ENCODE data around the gene TYRO3. TPM values are rescaled to one million over a fixed set of nuclear protein-coding genes. Genes with fewer than 3 reads are reported as not detected.

TYRO3 gene
- total and polyA plus RNA-seq, 2 donors (not counting 1 experiment from before 2014, with no cell fraction given), result 0.05 TPM; not detected in 1

DNA sequence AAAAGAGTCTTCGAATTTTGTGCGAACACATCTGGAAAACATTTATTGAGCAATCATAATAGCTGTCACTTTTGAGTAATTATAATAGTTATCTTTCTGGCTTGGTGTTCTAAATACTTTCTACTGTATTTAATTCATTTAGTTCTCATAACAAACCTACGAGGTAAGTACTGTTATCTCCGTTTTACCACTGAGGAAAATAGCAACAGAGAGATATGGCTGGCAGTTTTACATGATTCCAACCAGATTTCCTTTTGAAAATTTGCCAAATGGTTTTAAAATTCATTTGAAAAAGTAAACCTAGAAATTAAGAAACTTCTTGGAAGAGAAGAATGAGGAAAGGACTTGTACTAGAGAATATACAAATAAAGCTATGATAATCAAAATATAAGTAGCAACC lies 63.9 kb downstream of the TYRO3 start:
- H3K9me3 ChIP-seq (ENCODE audit: control extremely low read depth in 1 of 3, control insufficient read depth in 2 of 3, insufficient read depth in 1 of 3, low read length in 2 of 3), result peaks cover 0 to 18% (median 3%) of the 10 kb centered on the region in 3 donors
- ChIA-PET CTCF (no interaction called here), POLR2A (no interaction called here)
- H3K79me2 ChIP-seq (ENCODE audit: control insufficient read depth, insufficient read depth, low read length), result no peaks in the 10 kb centered on the region
- H3K4me1 ChIP-seq (ENCODE audit: control insufficient read depth in 2 of 2, insufficient read depth in 2 of 2, low read length in 2 of 2), result peaks cover 15 to 17% of the 10 kb centered on the region in 2 donors
- H3K4me3 ChIP-seq (ENCODE audit: control extremely low read depth in 1 of 5, extremely low read depth in 1 of 5, insufficient read depth in 1 of 5, low read depth in 2 of 5, low read length in 4 of 5), result no peak overlapping the region
- H3K27ac ChIP-seq (ENCODE audit: low read length in 2 of 2), result no peak overlapping the region
- TF ChIP-seq CTCF (IDR thresholded peaks at IDR 0.05), result no peak
- TF ChIP-seq EZH2 (IDR thresholded peaks at IDR 0.05; ENCODE audit: borderline replicate concordance, insufficient read depth, low read depth, low read length, poor library complexity, severe bottlenecking), result no peak
- H3K27ac Mint-ChIP-seq, result no peak overlapping the region
- peaks cover 3% of the 10 kb centered on the region for H3K9me3 Mint-ChIP-seq (ENCODE audit: insufficient read depth)
- H3K9ac ChIP-seq (ENCODE audit: low read length), result no peak overlapping the region
- H3K36me3 ChIP-seq (replicated peaks in 1 of 2; ENCODE audit: control extremely low read depth in 1 of 2, control insufficient read depth in 1 of 2, extremely low read depth in 1 of 2, insufficient read depth in 2 of 2, low read length in 1 of 2), result no peaks in the 10 kb centered on the region
- peaks cover 14% of the 10 kb centered on the region for H3K4me1 Mint-ChIP-seq
- intact Hi-C loops (cut with micrococcal nuclease), result loop anchor here (5.0 kb wide), 1 partner anchor 66 kb away; the partner anchor contains the start of gene TYRO3
- no peak overlapping the region for H2AFZ ChIP-seq (ENCODE audit: insufficient read depth, low read depth, low read length, poor library complexity, severe bottlenecking)
- peak overlapping the region; percentile 6 for H3K4me3 Mint-ChIP-seq
- DNase-seq (no peak), ATAC-seq (ENCODE audit: low read depth) (no peak)
- WGBS (ENCODE audit: insufficient coverage), result no CpG with 5 or more reads among the region's 4 CpGs
- no peak overlapping the region for H3K4me2 ChIP-seq (replicated peaks; ENCODE audit: low read depth, low read length, poor library complexity, severe bottlenecking)
- H4K20me1 ChIP-seq (ENCODE audit: control insufficient read depth, insufficient read depth, low read length, poor library complexity, severe bottlenecking), result no peaks in the 10 kb centered on the region
- no peaks in the 10 kb centered on the region for H3K27me3 ChIP-seq (replicated peaks in 1 of 4; ENCODE audit: control extremely low read depth in 1 of 4, control insufficient read depth in 3 of 4, insufficient read depth in 4 of 4, low read length in 3 of 4)
- no peaks in the 10 kb centered on the region for H3K27me3 Mint-ChIP-seq

DNA sequence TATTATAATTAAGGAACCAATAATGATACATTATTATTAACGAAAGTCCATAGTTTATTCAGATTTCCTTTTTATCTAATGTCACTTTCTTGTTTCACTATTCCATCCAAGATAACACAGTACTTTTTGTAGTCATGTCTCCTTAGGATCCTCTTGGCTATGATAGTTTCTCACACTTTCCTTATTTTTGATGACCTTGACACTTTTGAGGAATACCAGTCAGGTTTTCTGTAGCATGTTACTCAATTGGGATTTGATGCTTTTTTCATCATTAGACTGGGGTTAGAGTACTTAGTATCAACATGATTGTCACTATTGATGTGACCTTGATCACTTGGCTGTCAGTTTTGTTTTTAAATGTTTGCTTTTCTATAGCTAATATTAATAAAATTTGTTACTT lies 68.2 kb downstream of the TYRO3 start:
- TF ChIP-seq EZH2 (IDR thresholded peaks at IDR 0.05; ENCODE audit: borderline replicate concordance, insufficient read depth, low read depth, low read length, poor library complexity, severe bottlenecking) (no peak), CTCF (IDR thresholded peaks at IDR 0.05) (no peak)
- Histone ChIP-seq H3K27ac (ENCODE audit: low read length in 2 of 2) (no peak overlapping the region), H3K4me2 (replicated peaks; ENCODE audit: low read depth, low read length, poor library complexity, severe bottlenecking) (no peak overlapping the region), H3K4me1 (ENCODE audit: control insufficient read depth in 2 of 2, insufficient read depth in 2 of 2, low read length in 2 of 2) (peaks cover under 1 to 6% of the 10 kb centered on the region in 2 donors), H3K36me3 (replicated peaks in 1 of 2; ENCODE audit: control extremely low read depth in 1 of 2, control insufficient read depth in 1 of 2, extremely low read depth in 1 of 2, insufficient read depth in 2 of 2, low read length in 1 of 2) (no peaks in the 10 kb centered on the region), H2AFZ (ENCODE audit: insufficient read depth, low read depth, low read length, poor library complexity, severe bottlenecking) (no peak overlapping the region), H3K9me3 (ENCODE audit: control extremely low read depth in 1 of 3, control insufficient read depth in 2 of 3, insufficient read depth in 1 of 3, low read length in 2 of 3) (no peaks in the 10 kb centered on the region), H3K4me3 (ENCODE audit: control extremely low read depth in 1 of 5, extremely low read depth in 1 of 5, insufficient read depth in 1 of 5, low read depth in 2 of 5, low read length in 4 of 5) (no peak overlapping the region), H3K27me3 (replicated peaks in 1 of 4; ENCODE audit: control extremely low read depth in 1 of 4, control insufficient read depth in 3 of 4, insufficient read depth in 4 of 4, low read length in 3 of 4) (no peaks in the 10 kb centered on the region), H4K20me1 (ENCODE audit: control insufficient read depth, insufficient read depth, low read length, poor library complexity, severe bottlenecking) (no peaks in the 10 kb centered on the region), H3K9ac (ENCODE audit: low read length) (no peak overlapping the region), H3K79me2 (ENCODE audit: control insufficient read depth, insufficient read depth, low read length) (no peaks in the 10 kb centered on the region)
- no peak for DNase-seq
- ChIA-PET CTCF (interaction anchor here (0.6 to 1.7 kb wide), 4 partner anchors 14 to 41 kb away, joined by 3 to 8 read pairs (median 5); no protein-coding TSS in a partner anchor), POLR2A (no interaction called here)
- peaks cover 6% of the 10 kb centered on the region for H3K4me1 Mint-ChIP-seq
- no peak overlapping the region for H3K27ac Mint-ChIP-seq
- no peak overlapping the region for H3K4me3 Mint-ChIP-seq
- H3K9me3 Mint-ChIP-seq (ENCODE audit: insufficient read depth), result no peaks in the 10 kb centered on the region
- no peak for ATAC-seq (ENCODE audit: low read depth)
- no CpG with 5 or more reads among the region's 1 CpG for WGBS (ENCODE audit: insufficient coverage)
- no peaks in the 10 kb centered on the region for H3K27me3 Mint-ChIP-seq
- intact Hi-C loops (cut with micrococcal nuclease), result no loop called here
